Duodenal mucosa (tissue), 2 donors: Measurements from ENCODE around the gene FOXD3.

Experiments used
- H3K27ac ChIP-seq: one replicate; pipeline ENCODE4 v1.7.0; 2013; ENCODE audit warnings: low read depth, low read length
- H3K27me3 ChIP-seq, 2 donors: one replicate each; pipeline ENCODE4 v1.7.0; 2013; ENCODE audit warnings: low read length in 2 of 2, control low read depth in 1 of 2; ENCODE audit not compliant: insufficient read depth in 2 of 2, control insufficient read depth in 1 of 2
- H3K36me3 ChIP-seq, 2 donors: one replicate each; pipeline ENCODE4 v1.7.0; 2013; ENCODE audit warnings: low read length in 2 of 2, control low read depth in 1 of 2; ENCODE audit not compliant: insufficient read depth in 2 of 2, control insufficient read depth in 1 of 2
- H3K4me1 ChIP-seq, 2 donors: one replicate each; pipeline ENCODE4 v1.7.0; 2013; ENCODE audit warnings: low read length in 2 of 2, control low read depth in 1 of 2; ENCODE audit not compliant: insufficient read depth in 2 of 2, control insufficient read depth in 1 of 2
- H3K4me3 ChIP-seq, 2 donors: one replicate each; pipeline ENCODE4 v1.7.0; 2013; ENCODE audit warnings: low read length in 2 of 2, low read depth in 1 of 2
- H3K9ac ChIP-seq, 2 donors: one replicate each; pipeline ENCODE4 v1.7.0; 2013; ENCODE audit warnings: low read length in 2 of 2, low read depth in 1 of 2
- H3K9me3 ChIP-seq, 2 donors: one replicate each; pipeline ENCODE4 v1.7.0; 2013; ENCODE audit warnings: low read length in 2 of 2, control low read depth in 1 of 2; ENCODE audit not compliant: control insufficient read depth in 1 of 2

FOXD3 gene

DNA sequence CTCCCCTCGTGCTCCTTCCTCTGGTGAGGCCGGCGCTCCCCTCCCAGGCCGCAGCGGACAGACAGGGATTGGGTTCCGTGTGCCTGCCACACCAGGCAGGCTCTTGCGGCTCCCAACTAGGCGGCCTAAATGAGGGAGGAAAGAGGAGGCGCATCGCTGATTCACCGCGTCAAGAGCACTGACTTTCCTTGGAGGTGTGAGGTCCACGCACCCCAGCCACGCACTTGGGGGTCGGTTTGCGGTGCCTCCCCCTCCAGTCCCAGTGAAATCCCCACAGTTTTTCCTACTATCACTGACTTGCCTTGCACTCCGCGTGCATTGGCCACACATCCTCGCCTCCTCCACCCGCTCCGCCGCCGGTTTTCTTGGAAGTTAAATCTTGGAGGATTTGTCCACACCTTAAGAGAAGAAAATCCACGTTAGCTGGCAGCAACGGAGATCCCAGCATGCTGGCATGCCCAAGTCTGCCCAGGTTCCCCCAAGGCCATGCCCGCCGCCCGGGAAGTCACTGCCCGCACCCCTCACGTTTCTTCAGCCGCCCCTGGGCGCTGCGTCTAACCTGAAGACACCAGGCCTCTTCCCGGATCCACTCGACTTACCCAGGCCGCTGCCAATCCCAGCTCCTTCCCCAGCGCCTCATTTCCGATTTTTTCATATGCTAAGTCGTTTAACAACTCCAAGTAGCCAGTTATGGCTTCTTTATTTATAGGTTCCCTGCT, 1.1 kb upstream of the FOXD3 start:
- Histone ChIP-seq H3K27me3 (peaks cover 86 to 93% of the 10 kb centered on the region in 2 donors), H3K36me3 (no peaks in the 10 kb centered on the region), H3K4me1 (peaks cover 6% of the 10 kb centered on the region in 2 donors), H3K9me3 (no peaks in the 10 kb centered on the region), H3K9ac (no peak overlapping the region), H3K4me3 (peak overlapping the region in 1 of 2 donors; percentile 67), H3K27ac (no peak overlapping the region)

DNA sequence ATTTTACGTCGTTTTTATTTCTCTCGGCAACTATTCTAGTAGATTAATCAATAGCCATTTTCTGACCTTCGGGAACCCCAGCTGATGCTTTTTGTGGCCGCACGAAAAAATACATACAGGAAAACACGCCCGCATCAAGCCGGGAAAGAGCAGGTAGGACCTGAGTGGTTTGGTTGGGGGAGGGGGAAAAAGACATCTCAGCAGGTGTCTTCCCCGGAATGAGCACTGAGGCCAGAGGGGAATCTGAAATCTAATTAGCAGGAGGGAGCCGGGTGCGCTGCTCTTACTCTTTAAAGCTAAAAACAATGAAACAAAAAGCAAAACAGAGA, 618 bp upstream of the FOXD3 start:
- no peak overlapping the region for H3K27ac ChIP-seq
- H3K36me3 ChIP-seq: no peaks in the 10 kb centered on the region
- H3K27me3 ChIP-seq: peaks cover 86 to 93% of the 10 kb centered on the region in 2 donors
- H3K9ac ChIP-seq: no peak overlapping the region
- peaks cover 6% of the 10 kb centered on the region in 2 donors for H3K4me1 ChIP-seq
- H3K9me3 ChIP-seq: no peaks in the 10 kb centered on the region
- peak overlapping the region; percentile 67 for H3K4me3 ChIP-seq

GRCh38 chr1:63322944-63323864, 837 bp downstream of the FOXD3 start:
- Histone ChIP-seq H3K9me3 (no peaks in the 10 kb centered on the region), H3K27ac (no peak overlapping the region), H3K9ac (no peak overlapping the region), H3K27me3 (peaks cover 91 to 95% of the 10 kb centered on the region in 2 donors), H3K4me3 (peak overlapping the region; percentile 67), H3K36me3 (no peaks in the 10 kb centered on the region), H3K4me1 (peaks cover 3 to 4% of the 10 kb centered on the region in 2 donors)

DNA sequence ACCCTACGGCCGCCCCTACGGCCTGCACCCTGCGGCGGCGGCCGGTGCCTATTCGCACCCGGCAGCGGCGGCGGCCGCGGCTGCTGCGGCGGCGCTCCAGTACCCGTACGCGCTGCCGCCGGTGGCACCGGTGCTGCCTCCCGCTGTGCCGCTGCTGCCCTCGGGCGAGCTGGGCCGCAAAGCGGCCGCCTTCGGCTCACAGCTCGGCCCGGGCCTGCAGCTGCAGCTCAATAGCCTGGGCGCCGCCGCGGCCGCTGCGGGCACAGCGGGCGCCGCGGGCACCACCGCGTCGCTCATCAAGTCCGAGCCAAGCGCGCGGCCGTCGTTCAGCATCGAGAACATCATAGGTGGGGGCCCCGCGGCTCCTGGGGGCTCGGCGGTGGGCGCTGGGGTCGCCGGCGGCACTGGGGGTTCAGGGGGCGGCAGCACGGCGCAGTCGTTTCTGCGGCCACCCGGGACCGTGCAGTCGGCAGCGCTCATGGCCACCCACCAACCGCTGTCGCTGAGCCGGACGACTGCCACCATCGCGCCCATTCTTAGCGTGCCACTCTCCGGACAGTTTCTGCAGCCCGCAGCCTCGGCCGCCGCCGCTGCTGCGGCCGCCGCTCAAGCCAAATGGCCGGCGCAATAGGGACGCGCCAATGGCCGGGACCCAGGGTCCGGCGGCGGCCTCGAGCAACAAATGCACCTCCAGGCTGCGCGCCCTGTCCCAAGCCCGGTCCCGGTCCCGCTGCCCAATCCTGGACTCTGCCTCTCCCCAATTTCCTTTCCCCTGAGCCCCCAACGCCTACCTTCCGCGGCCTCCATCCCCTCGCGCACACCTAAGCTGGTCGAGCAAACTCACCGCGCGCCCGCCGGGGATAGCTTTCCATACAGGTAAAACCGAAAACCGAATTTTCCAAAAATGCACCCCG, 1.8 kb downstream of the FOXD3 start:
- peaks cover 91 to 95% of the 10 kb centered on the region in 2 donors for H3K27me3 ChIP-seq
- H3K36me3 ChIP-seq: no peaks in the 10 kb centered on the region
- no peak overlapping the region for H3K9ac ChIP-seq
- H3K4me1 ChIP-seq: peaks cover 3 to 4% of the 10 kb centered on the region in 2 donors
- no peaks in the 10 kb centered on the region for H3K9me3 ChIP-seq
- peak overlapping the region; percentile 15 to 51 for H3K4me3 ChIP-seq
- H3K27ac ChIP-seq: no peak overlapping the region

GRCh38 chr1:63324779-63325119, 2.4 kb downstream of the FOXD3 start:
- no peak overlapping the region for H3K4me3 ChIP-seq
- H3K27ac ChIP-seq: no peak overlapping the region
- H3K27me3 ChIP-seq: peaks cover 91 to 95% of the 10 kb centered on the region in 2 donors
- H3K9ac ChIP-seq: no peak overlapping the region
- H3K36me3 ChIP-seq: no peaks in the 10 kb centered on the region
- peaks cover 4 to 6% of the 10 kb centered on the region in 2 donors for H3K4me1 ChIP-seq
- H3K9me3 ChIP-seq: no peaks in the 10 kb centered on the region

- no peak overlapping the region for H3K9ac ChIP-seq
- H3K9me3 ChIP-seq: no peaks in the 10 kb centered on the region
- no peaks in the 10 kb centered on the region for H3K36me3 ChIP-seq
- H3K27ac ChIP-seq: no peak overlapping the region
- peaks cover 4 to 12% of the 10 kb centered on the region in 2 donors for H3K4me1 ChIP-seq
- peaks cover 91 to 95% of the 10 kb centered on the region in 2 donors for H3K27me3 ChIP-seq
- H3K4me3 ChIP-seq: no peak overlapping the region
Observed at GRCh38 chr1:63325279-63325985, 3.1 kb downstream of the FOXD3 start.

- peaks cover 90 to 95% of the 10 kb centered on the region in 2 donors for H3K27me3 ChIP-seq
- H3K4me3 ChIP-seq: no peak overlapping the region
- no peak overlapping the region for H3K27ac ChIP-seq
- no peak overlapping the region for H3K9ac ChIP-seq
- no peaks in the 10 kb centered on the region for H3K9me3 ChIP-seq
- H3K4me1 ChIP-seq: peaks cover 4 to 12% of the 10 kb centered on the region in 2 donors
- no peaks in the 10 kb centered on the region for H3K36me3 ChIP-seq
Observed at GRCh38 chr1:63326106-63326472, 3.7 kb downstream of the FOXD3 start.

GRCh38 chr1:63326473-63327380, 4.4 kb downstream of the FOXD3 start:
- Histone ChIP-seq H3K9ac (no peak overlapping the region), H3K27ac (no peak overlapping the region), H3K4me3 (no peak overlapping the region)

More at GRCh38 chr1:63326473-63327380, 4.4 kb downstream of the FOXD3 start:
- Histone ChIP-seq H3K4me1 (peaks cover 4 to 12% of the 10 kb centered on the region in 2 donors), H3K27me3 (peaks cover 88 to 94% of the 10 kb centered on the region in 2 donors), H3K9me3 (no peaks in the 10 kb centered on the region), H3K36me3 (no peaks in the 10 kb centered on the region)
